GM18861 (cell line): ENCODE measurements around the gene GIMAP5.
"Not testable (repeated sequence)": the region's sequence is repeated elsewhere in the genome, so short reads cannot be mapped to it uniquely, and the experiment has no call there.

ENCODE experiments used
- ATAC-seq: cut with Tn5 transposase; IDR thresholded peaks from one replicate; pipeline ENCODE4 v1.9.1; 2021; ENCODE audit not compliant: unreplicated experiment

Gene GIMAP5

DNA sequence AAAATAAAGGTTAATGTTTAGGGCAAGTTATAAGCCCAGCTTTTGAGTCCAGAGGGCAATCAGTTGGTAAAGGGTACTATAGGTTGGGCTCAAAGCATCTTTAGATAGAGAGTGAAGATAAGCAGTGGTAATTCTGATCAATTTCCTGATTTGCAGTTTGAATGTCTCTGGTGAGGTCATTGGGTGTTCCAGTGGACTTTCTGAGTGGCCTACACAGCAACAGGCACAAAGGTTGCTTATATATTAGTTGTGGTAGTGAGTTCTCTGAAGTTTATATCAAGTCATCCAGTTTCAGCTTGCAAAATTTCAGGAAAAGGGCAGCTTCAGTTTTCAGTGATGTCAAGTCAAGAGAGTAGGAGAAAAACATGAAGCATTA, 29.1 kb downstream of the GIMAP5 start:
- ATAC-seq: no peak

DNA sequence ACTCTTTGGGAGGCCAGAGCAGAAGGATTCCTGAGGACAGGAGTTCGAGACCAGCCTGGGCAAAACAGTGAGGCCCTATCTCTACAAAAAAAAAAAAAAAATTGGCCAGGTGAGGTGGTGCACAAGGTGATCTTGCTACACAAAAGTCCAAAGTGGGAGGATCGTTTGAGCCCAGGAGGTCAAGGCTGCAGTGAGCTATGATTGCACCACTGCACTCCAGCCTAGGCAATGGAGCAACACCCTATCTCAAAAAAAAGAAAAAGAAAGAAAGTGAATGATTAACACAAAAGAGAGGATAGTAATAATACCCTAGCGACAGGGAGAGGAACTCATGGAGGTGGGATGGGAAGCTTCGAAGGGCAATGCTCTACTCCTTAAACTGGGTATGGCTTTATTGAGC, 32.5 kb downstream of the GIMAP5 start:
- ATAC-seq: no peak

DNA sequence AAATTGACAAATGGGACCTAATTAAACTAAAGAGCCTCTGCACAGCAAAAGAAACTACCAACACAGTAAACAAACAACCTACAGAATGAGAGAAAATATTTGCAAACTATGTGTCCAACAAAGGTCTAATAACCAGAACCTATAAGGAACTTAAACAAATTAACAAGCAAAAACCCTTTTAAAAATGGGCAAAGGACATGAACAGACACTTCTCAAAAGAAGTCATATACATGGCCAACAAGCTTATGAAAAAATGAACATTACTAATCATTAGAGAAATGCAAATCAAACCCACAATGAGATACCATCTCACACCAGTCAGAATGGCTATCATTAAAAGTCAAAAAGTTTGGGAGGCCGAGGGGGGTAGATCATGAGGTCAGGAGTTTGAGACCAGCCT, 36.9 kb downstream of the GIMAP5 start:
- ATAC-seq: not testable (repeated sequence)

DNA sequence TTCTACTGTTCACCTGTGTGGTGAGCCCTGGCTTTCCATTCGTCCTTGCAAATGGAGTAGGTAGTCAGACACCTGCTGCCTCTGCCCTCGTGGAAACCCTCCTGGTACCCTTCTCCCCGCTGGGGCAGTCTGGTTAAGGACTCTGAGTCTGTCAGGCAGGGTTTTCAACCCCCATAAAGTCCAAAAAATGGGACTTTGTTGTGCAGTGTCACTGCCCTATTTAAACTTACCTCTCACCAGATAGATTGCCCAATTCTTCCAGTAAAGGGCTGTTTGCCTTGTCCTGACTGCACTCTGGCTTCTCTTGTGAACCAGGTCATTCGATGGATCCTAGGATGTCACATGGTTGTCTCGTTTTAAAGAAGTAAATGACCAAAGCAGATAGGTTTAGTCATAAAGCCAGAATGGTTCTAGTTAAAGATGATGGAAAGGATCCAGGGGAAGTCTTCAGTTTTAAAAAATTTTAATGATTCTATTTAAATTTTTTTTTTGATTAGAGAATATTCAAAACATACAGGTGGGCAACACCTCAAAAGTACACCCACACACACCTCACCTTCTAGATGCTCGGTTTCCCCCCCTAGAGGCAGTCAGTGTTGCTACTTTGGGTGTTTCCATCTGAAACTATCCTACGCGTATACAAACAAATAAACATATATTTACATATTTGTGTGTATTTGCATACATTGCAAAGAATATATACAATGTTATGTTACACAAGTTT, 41.0 kb downstream of the GIMAP5 start:
- ATAC-seq: no peak

DNA sequence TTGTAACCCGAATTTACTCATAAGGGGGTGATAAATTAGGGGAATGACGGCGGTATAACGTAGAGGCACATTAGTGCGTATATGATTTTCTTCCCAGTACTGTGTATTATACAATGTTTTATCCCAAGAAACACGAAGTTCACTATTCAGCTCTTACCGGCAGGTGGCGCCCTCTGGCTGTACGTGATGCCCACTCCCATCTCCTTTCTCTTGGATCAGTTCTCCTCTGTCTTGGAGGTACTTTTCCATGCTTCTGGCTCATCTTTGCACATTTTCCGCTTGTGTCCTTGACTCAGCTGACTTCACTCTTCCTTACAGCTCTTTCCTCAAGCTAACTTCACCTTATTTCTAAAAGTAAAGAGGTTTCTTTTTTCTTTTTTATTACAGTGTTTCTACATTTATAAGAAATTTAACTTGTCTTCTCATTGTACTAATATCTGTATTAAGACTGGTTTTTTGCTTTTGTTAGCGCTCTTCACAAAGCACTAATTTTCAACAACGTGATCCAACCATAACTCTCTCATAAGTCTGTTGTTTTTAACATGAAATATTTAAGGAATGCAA, 41.6 kb downstream of the GIMAP5 start:
- no peak for ATAC-seq

DNA sequence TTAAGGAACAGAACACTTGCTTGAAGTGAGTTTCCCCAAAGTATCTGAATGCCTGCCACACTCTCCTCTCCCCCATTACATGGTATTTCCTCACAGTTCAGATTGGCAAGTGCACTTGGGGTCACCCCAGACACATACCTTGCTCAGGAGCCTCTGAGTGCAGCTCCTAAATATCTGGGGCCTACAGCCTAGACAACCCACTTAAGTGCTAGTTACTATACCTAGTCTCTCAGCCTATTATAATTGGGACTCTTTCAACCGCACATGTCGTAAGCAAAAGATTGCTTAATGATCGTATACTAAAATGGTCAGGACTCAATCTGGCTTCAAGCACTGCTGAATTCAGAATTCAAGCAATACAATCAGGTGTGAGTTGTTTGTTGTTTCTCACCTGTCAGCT, 43.1 kb downstream of the GIMAP5 start:
- ATAC-seq: no peak

DNA sequence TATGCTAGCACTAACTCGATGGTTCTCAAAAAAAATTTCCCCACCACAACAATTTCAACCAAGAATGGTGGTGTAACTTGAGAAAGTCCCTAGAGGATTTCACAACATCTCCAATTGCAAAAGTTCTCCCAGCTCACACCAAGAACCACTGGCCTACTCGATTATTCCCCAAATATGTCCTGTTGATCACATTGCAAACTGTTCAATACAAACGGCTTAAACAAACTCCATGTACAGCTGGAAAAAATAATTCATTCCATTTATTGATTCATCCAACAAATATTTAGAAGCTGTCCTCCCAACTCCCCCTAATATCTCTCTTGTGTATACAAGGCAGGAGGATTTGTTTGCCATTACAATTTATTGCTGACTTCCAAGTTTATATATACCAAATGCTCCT, 43.9 kb downstream of the GIMAP5 start:
- no peak for ATAC-seq

DNA sequence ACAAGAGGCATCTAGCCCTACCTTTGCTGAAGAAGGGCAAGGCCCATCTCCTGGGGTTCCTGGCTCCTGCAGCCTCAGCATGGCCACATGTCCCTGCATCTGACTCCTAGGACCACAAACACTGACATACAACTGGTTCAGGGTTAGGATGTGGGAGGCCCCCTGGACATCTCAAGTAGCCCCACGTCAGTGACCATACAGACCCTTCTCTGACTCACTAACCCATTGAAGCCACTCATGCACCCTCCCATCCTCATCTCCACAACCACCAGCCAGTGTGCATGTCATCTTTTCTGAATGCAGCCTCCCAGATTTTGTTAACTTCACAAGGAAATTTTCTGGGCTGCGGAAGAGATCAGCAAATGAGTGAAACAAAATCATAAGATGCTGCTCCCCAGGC, 44.7 kb downstream of the GIMAP5 start:
- ATAC-seq: no peak

DNA sequence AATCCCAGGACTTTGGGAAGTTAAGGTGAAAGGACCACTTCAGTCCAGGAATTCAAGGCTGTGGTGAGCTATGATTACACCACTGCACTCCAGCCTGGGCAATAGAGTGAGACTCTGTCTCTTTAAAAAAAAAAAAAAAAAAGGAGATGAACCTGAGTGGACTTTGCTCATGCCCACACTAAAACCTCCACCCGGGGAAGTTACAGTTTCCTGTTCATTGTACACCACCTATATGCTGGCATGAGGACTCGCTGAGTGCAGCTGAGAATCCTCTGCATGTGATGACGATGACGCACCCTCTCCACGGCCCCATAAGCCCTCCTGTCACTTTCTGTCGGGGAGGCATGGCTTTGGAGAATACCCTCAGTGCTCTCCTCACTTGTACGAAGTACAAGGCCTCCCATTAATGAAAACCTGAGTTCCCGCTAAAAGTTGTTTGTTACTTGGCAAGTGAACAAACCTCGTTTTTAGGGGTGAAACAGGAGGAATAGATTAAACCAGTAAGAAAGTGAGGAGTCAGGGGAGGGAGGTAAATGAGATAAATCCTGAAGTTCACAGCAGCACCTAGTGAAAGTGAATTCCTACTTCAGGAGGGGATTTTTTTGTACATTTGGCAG, 47.0 kb downstream of the GIMAP5 start:
- ATAC-seq: no peak

DNA sequence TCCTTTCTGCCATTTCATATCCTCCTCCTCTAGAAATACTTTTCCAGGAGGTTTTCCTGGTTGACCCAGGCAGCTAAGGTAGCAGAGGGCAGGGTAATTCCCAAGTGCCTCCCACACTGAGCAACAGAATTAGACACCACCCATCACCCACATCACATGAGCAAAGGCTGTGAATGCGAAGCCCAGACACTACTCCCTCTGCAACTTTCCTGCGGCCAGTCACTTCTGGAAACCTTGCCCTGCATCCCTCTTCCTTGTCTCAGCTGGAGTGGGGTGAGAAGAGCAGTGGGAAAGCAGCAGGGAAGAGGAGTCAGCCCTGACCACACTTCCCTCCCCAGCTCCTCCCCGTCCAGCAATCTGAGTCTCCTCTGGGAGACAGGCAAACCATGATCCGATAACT, 47.7 kb downstream of the GIMAP5 start:
- no peak for ATAC-seq

DNA sequence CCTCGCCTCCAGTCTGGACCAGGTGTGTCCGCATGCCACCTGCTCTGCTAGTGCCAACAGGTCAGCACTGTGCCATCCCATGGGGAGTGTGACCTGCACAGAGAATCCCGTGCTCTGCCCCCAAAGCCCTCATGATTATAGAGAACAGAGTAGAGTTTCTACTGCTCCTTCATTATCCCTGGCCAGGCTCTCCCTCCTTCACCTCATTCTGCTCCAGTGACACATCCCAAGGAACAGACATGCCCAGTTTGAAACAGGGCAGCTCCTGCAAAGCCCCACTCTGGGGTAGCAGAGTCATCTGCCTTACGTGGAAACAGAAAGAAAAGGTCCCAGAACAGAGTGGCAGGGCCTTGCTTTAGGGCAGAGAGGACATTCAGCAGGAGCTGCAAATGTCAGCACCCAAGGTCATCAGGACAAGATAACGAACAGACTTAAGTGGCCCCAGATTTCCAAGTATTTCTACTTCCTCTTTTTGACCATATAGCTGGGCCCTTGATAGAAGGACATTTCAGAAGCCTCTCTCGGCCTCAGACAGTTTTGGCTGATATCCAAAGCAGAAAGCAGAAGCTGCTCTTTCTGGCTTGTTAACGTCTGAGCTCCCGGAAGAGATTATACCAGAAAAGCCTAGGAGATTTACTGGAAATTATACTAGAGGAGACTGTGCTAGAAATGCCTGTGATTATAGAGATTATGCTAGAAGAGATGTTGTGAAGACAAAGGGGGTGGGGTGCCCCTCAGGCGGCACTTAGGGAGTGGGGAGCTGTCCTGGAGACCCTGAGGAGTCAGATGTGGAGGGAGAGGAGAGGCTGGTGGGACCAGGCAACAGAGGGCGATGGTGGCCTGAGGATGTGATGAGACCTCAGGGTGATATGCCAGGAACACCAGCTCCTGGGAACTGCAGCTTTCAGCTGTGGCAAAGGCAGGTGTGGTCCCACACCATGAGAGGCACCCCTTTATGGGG, 50.4 kb downstream of the GIMAP5 start:
- ATAC-seq: no peak

DNA sequence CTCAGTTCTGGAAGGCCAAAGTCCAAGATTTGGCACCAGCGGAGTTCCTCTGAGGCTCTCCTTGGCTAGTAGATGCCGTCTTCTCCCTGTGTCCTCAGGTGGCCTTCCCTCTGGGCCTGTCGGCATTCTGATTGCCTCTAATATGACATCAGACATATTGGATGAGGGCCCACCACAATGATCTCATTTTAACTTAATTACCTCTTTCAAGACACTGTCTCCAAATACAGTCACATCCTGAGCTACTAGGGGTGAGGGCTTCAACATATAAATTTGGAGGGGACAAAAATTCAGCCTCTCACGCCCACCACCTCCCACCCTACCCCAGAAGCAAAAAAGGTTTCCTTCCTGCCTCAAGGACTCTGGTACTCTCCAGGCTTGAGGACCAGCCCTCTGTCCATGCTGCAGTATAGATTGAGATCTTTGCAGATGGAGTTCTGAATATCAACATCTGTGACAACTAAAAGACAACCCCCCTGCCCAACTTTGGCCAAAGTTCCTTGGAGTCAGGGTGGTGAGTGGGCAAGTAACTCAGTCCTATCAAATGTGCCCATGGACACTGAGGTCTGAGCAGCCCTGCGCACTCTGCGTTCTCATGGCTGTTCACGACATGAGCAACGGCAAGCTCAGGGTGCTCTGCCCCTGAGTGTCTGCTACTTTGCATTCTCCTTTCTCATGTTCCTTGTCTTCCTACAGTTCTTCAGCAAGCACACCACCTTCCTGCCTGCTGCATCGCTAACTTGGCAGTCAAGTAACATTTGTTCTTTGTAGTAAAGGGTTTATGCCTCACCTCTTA, 51.5 kb downstream of the GIMAP5 start:
- no peak for ATAC-seq

DNA sequence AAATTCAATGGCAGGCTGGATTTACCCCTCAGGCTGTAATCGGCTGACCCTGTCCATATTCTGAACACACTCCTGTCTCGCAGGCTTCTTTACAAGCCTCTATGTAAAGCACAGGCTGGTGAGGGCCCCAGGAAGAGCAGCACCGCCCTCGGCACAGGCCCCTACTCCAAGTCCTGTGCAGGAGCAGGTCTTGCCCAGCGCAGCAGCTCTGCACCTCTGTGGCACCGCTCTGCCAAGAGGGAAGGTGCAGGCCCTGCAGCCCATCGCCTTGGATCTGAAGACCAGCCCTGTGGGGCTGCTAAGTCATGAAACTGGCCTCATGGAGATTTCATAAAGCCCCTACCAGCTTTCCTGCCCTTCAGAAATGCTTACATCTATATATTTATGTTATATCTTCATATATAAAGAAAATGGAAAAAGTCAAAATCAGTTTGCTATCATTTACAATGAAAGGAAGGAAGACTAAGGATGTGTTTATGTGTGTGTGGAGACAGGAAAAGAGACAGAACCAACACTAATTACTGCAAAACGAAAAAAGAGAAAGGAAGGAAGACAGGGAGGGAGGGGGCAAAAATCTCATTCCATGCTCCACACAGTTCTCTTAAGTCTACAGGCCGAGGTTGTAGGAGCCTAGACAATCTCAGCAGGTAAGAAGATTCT, 53.3 kb downstream of the GIMAP5 start:
- no peak for ATAC-seq

DNA sequence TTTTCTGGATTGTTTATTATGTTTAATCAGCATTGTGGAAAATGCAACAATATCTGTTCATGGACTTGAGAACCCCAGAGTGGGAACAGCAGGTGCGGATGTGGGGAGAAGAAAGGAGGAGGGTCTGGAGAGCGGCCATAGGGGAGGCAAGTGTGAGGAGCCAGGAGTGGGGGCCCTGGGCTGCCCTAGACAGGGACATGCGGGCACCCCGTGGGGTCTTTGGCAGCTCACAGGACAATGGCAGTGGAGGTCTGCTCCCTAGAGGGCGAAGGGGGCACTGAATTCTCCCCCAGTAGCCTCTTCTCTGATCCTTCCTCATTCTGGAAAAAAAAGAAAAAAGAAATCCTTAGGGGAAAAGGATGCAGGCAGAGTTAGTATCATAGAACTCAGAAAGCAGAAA, 54.1 kb downstream of the GIMAP5 start:
- no peak for ATAC-seq

DNA sequence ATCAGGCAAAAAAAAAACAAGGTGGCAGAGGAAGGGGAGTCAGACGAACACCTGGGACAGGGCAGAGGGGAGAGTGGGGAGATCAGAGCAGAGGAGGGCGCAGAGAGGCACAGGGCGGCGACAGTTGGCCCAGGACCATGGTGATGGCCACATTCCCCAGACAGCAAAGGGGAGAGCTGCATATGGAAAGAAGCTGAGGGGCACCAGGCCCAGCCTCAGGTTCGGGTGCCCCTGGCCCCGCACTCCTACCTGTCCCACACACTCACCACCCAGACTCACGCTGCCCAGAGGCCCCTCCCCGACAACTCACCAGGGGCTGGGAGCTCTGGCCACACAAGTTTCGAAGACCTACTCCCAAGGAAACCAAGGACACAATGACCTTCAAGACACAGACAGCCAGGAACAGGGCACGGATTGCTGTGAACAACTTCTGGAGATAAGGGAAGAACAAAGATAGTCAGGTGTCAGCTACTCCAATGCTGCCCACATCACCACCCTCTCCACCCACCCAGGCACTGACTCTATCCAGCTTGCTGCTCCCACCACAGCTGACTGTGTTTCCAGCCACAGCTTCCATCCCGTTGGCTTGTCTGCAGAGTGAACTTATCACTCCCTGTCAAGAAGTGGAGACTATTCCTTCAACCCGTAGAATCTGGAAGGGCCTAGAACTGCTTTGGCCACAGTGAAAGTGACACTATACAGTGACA, 54.7 kb downstream of the GIMAP5 start:
- ATAC-seq: no peak
